Left kidney (tissue), 2 donors: ENCODE data around the gene IL16. TPM values are rescaled to one million over a fixed set of nuclear protein-coding genes. Genes with fewer than 3 reads are reported as not detected.
"Not testable (repeated sequence)": the region's sequence is repeated elsewhere in the genome, so short reads cannot be mapped to it uniquely, and the experiment has no call there.

ENCODE experiments used
- DNase-seq: peaks from one replicate; pipeline ENCODE4 v3.0.0-alpha.2; 2013
- polyA plus RNA-seq: library from polyadenylated mRNA; unstranded; fragments of 120-200 nt; gene quantifications from one replicate; pipeline ENCODE4 v1.2.1, GENCODE V29; 2013; ENCODE audit not compliant: insufficient read length

Gene IL16
- polyA plus RNA-seq, 1 donor: 4.9 TPM

DNA sequence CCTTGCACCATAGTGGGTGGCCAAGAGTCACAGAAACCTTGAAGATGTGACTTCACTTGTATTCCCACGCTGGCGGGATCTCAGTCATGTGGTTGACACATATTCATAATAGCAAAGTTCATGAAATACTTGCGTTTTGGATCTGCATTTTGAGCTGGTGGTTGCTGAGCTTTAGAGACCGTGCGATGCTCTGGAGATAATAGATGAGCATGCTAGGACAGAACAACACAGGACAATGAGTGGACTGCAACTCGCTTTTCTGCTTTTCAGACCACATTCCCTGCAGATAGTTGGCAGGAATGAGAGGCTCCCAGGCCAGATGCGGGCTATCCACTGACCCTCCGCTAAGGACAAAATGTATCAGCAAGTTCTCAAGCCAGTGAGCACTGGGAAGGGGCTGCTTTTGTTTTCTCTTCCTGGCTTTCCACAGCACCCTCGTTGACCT lies 141.1 kb downstream of the IL16 start:
- no peak for DNase-seq

DNA sequence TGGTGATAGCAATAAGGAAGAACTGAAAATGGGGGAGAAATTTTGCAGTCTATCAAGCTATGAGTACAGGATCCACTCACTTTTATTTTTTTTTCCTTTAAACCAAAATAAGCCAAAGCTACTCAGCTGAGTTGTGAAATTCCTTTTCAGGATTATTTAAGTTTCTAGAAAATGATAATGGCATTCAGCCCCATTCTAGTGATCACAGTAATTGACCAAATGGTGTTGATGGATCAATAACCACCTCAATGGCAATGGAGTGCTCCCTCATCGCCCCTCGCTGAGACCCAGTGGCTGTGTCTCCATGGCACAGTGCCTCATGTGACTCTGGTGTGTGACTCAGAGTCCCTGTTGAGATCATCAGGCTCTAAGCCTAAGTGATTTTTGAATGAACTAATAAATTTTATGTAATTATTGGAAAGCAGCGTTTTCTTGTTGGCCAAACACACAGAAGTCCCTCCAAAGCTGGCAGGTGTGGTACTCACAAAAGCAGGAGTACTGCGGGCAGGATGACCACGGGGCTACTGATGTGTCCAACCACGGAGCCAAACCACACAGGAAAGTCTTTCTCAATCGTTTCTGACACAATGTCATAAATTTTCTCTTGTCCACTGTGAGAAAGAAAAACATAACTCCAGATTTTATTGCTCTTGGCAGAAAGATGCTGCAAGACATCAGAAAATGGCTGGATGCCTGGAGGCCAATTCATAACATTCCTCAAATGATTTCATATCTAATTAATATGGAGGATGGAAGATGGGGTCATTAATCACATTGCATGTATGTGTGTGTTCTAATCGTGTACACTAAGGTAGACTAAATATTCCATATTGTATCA lies 141.7 kb downstream of the IL16 start:
- DNase-seq: peak; percentile 13

DNA sequence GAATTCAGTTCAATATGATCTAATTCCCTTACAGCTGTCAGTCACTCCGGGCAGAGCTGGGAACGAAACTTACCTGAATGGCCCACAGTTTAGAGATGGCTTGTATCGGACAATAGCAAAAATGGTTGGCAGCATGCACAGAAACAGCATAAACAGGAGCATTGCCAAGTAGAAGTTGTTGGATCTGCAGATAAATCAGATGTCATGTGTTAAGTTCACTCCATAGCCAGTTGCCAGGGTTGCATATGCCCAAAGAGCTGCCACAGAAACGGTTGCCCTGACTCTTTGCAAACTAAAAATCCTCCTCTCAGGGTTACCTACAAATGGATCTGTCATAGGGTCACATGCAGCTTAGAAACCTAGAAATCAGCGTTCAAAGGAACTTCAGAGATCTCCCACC lies 142.6 kb downstream of the IL16 start:
- no peak for DNase-seq

DNA sequence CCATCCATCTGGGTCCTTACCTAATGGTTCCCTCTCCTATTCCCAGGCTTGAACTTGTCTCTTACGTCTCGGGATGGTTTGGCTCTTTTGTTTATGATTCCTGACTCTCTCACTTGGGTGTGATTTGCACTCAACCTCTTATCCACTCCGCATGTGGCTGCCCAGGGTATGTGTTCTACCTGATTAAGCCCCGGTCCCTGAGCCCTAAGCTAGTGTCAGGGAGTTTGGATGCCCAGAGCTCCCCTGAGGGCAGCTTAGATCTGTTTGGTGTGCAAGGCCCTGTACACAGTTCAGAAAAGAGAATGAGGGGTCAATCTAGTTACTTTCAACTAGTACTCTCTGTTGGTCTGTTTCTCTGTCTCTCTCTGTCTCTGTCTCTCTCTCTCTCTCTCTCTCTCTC lies 143.2 kb downstream of the IL16 start:
- no peak for DNase-seq

DNA sequence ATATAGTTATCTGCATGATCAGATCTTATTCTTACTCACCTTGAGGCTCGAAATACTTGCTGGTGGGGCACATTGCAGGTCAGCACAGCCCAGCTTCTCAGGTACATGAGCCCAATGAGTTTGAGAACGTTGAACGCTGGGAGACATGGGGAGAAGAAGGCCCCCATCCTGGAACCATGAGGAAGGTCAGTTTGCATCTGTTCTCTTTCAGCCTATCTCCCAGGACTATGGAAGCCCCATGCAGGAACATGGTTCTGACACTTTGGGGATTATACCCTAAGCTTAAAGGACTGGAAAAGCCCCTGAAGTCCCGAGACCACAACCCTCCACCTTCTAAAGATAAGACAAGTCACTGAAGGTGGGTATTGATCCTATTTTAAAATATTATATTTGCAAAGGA lies 144.7 kb downstream of the IL16 start:
- no peak for DNase-seq

DNA sequence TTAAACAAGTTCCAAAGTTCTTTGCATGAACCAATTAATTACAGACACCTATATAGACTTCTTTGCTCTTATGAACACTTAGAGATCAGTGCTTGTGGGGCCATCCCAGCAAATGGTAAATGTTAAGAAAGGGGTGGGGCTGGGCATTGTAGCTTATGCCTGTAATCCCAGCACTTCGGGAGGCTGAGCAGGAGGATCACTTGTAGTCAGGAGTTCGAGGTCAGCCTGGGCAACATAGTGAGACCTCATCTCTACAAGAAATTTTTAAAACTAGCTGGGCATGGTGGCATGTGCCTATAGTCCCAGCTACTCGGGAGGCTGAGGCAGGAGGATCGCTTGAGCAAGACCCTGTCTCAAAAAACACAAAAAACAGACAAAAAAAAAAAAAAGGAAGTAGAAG lies 146.7 kb downstream of the IL16 start:
- DNase-seq: no peak

DNA sequence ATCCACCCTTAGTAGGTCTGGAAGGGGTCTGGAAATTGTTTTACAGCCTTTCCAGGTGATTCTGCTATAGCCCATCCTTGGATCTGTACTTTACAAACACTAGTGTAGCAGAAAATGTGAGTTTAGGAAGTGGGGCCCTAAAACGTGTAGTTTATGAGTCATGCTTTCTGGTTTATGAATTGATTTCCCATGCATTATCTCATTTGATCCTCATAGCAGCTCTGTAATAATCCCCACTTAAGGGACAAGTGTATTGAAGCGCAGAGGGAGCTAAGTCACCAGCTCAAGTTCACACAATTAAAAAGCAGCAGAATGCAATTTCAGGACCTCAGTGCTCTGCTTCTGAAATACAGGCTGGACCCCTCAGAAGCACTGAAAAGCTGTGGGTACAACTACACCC lies 149.9 kb downstream of the IL16 start:
- no peak for DNase-seq

DNA sequence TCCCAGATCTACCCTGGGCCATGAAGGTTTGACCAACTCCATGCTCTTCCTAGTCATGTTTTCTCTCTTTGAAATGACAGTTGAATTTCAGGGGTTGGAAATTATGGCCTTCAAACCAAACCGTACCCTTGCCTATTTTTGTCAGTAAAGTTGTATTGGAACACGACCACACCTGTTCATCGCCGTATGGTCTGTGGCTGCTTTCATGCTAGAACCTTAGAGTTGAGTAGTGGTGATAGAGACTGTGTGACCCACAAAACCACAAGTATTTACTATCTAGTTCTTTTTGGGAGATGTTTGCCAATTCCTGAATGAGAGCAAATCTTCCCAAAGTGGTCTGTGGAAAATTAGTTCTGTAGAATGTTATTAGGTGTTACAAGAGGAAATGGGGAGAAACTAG lies 151.2 kb downstream of the IL16 start:
- DNase-seq: no peak

DNA sequence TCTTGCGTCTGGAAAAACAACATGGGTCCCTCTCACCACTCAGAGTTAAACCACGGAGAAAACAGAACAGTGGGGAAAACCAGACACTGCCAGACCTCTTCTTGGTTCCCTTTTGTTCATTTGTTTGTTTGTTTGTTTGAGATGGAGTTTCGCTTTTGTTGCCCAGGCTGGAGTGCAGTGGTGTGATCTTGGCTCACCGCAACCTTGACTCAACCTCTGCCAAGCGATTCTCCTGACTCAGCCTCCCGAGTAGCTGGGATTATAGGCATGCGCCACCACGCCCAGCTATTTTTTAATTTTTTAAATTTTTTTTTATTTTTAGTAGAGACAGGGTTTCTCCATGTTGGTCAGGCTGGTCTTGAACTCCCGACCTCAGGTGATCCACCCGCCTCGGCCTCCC lies 152.0 kb downstream of the IL16 start:
- DNase-seq: not testable (repeated sequence)

DNA sequence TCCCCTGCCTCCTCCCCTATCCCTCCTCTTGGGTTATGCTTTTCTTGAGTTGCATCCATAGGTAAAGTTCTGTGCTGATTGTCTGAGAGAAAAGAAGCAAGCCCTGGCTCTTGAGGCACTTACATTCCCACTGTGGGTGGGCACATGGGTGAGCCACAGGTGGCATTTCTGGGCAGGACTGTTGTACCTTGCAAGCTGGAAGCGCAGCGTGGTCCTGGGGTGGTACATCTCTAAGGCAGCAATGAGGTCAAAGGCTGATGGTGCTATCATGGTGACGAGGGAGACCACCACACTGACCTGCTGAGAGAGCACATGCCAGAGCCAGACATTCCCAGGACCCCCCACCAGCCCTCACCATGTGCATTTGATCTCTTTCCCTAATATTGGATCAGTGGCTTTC lies 152.6 kb downstream of the IL16 start:
- DNase-seq: no peak

DNA sequence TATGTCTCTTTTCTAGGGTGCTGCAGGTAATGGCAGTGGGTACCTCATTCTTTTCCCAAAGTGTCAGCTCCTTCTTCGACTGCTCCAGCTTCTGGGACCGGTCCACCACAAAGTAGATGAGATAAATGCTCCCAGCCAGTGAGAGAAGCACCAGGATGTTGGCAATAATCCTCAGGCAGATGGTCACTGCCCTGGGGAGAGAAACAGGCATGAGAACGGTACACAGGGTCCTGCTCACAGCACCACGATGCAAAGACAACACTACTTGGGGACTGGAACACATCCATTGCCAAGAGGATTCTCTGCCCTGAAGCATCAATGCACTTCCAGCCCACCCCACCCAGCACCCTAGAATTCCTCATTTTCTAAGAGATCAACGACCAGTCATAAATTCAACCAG lies 155.0 kb downstream of the IL16 start:
- no peak for DNase-seq

DNA sequence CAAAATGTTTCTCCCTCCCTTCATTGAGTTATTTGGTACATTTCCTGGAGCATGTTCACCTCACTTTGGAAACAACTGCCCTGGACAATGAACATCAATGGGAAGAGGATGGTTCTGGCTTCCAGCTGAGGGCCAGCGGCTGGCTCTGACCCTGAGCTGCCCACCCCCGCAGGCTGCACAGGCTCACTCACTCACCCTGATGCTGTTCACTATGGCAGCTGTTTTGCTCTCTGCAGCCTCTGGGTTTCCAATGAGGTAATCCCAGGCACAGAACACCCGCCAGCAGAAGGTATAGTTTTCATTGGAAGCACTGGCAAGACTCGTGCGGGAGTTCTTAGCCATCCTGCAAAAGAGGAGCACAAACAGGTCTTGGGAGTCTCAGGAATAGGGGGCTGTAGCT lies 159.6 kb downstream of the IL16 start:
- DNase-seq: no peak

DNA sequence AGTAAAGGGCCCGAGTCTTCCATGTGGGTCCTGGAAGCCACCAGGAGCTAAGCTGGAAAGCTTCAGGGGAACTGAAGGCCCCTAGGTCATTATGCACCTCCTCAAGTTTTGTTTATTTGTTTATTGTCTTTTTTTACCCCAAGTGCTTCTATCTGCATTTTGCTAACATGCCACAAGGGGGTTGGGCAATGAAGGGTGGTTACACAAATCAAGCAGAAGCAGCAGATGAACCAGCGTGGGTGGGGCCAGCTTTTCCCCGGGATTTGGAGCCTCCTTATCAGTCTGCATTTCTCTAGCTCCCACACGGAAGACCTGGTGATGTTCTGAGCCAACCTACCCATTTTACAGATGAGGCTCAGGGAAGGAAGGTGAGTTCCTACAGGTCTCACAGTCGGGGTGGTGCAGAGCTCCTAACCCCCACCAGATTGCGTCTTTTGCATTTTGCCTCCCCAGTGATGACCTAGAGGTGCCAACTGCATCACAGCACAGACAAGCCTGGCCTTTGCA lies 160.6 kb downstream of the IL16 start:
- no peak for DNase-seq

DNA sequence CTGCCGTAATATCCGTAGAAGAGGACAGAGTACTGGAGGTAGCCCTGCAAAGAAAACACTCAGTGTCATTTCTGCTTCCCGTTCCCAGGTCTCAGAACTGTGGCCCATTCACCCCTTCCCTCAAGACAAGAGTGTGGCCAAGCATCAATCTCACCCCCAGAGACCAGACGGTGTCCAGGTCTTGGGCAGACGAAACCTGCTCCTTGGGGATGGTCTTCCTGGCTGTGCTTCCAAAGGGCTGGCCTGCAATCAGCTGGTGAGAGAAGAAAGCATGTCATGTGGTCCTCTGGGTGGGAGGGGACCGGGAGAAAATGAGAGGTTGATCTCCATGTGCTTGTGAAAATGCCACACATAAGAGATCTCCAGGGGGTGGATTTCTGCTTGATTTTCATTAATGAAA lies 161.6 kb downstream of the IL16 start:
- no peak for DNase-seq

DNA sequence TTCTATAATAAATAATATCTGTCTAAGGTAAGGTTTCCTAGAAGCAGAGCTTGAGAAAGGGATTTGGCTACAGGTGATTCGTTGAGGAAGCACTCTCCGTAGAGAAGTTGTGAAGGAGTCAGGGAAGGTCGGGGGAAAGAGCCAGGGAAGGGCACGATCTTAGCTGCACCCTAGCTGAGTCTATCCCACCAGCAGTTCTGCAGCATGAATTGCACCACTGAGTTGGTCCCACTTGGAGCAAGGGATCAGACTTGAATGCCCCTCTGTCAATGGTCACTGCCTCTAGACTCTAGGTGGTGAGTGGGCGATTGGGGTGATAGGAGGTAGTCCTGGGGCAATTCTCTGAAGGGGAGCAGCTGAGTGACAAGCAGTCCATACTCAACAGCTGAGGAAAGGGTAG lies 163.8 kb downstream of the IL16 start:
- no peak for DNase-seq

DNA sequence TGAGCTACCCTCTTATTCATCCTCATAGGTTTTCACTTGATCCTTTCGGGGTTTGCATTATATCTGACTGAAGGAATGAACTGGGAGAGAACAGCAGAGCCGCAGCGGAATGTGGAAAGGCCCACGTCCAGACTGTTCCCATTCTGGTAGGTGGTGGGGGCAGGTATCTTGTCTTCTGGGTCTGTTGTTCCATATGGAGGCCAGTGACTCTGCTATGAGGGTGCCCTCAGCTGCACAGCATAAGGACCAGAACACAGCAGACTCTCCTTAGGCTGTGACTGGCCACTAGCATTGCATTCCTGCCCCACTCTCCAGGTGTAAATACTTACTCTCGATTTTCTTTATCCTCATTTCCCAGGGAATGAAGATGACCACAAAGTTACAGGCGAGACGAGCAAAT lies 165.2 kb downstream of the IL16 start:
- DNase-seq: no peak

DNA sequence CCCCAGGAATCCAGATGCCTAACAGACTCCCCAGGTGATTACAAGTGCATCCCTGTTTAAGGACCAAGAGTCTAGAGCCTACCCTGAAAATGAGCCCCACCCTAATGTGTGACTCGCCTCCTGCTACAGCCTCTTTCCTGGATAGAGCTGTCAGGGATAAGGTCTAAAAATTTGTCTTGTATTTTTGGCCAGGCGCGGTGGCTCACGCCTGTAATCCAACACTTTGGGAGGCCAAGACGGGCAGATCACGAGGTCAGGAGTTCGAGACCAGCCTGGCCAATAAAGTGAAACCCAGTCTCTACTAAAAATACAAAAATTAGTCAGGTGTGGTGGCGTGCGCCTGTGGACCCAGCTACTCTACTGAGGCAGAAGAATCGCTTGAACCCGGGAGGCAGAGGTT lies 166.1 kb downstream of the IL16 start:
- DNase-seq: no peak

DNA sequence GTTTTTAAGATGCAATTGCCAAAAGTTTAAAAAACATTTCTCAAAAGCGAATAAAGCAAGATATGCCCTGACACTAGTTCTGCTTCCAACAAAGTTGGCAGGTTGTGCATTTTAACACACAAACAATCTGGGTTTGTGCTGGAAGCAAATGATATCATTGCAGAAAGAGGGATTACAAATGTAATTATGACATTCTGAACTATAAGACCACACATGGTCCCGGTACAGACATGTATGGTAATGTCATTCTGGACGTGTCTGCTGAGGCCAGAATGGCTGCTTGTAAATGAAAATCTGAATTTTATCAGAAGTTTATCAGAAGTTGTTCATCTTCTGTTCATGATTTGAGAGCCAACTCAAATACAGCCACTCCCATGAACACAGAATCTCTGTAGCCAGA lies 166.6 kb downstream of the IL16 start:
- DNase-seq: no peak

Other genes with a start within 250 kb of the IL16 start
- gene MESD, start 207.1 kb upstream of the IL16 start, polyA plus RNA-seq: 44.2 TPM
- gene TLNRD1, start 196.0 kb upstream of the IL16 start, polyA plus RNA-seq: 6.6 TPM
- 0.43 TPM for gene CFAP161, start 62.6 kb upstream of the IL16 start, polyA plus RNA-seq
- 4.9 TPM for gene STARD5, start 127.3 kb downstream of the IL16 start, polyA plus RNA-seq
- gene TMC3, start 177.3 kb downstream of the IL16 start, polyA plus RNA-seq: 0.17 TPM